Right lobe of liver (tissue), 4 donors: ENCODE results near the gene YES1.

Experiments
- CTCF ChIP-seq, 4 donors: fragments of 200-600 bp in 3 of 4; fragments of 450-650 bp in 1 of 4; IDR thresholded peaks; one replicate each; pipeline versions ENCODE4 v1.5.1 to v1.8.0; 2016 to 2022; ENCODE audit warnings: antibody characterized with exemption in 4 of 4, mild to moderate bottlenecking in 2 of 4
- POLR2A ChIP-seq: fragments of 450-650 bp; IDR thresholded peaks from one replicate; pipeline ENCODE4 v1.6.1; 2017; ENCODE audit warnings: antibody characterized with exemption, mild to moderate bottlenecking
- donor health status: DM: no; HTN: no; CAD: no.
- donor health status: DM: no; HTN: no; CAD: no.
- donor health status: DM: no; HTN: yes; CAD: no.

- TF ChIP-seq CTCF (IDR thresholded peaks at IDR 0.05) = peak; percentile 70 to 86 (median 75)
- TF ChIP-seq POLR2A = no peak
Observed at GRCh38 chr18:741931-742512, 70.0 kb downstream of the YES1 start.
